GM19467 (cell line): Measurements from ENCODE around the gene ATP13A3.

Experiments used
- ATAC-seq: cut with Tn5 transposase; IDR thresholded peaks from one replicate; pipeline ENCODE4 v1.9.1; 2021; ENCODE audit warnings: mild to moderate bottlenecking, moderate library complexity; ENCODE audit not compliant: unreplicated experiment

ATP13A3 gene

GRCh38 chr3:194446172-194446571, 40.6 kb downstream of the ATP13A3 start:
- ATAC-seq = no peak

- ATAC-seq = no peak
These were observed 42.9 kb downstream of the ATP13A3 start for GRCh38 chr3:194443901-194444300.

GRCh38 chr3:194440756-194441155, 46.0 kb downstream of the ATP13A3 start:
- ATAC-seq = no peak

- no peak for ATAC-seq
These were observed 46.8 kb downstream of the ATP13A3 start for GRCh38 chr3:194439881-194440550.

- ATAC-seq = no peak
These were observed 52.3 kb downstream of the ATP13A3 start for GRCh38 chr3:194434503-194434902.

GRCh38 chr3:194431554-194431953, 55.2 kb downstream of the ATP13A3 start:
- ATAC-seq = no peak

GRCh38 chr3:194425399-194425798, 61.4 kb downstream of the ATP13A3 start:
- ATAC-seq = no peak

GRCh38 chr3:194424953-194425352, 61.8 kb downstream of the ATP13A3 start:
- ATAC-seq = no peak

- ATAC-seq = no peak
These were observed 62.4 kb downstream of the ATP13A3 start for GRCh38 chr3:194424373-194424772.

GRCh38 chr3:194423317-194423716, 63.5 kb downstream of the ATP13A3 start:
- no peak for ATAC-seq

- ATAC-seq = no peak
These were observed 64.6 kb downstream of the ATP13A3 start for GRCh38 chr3:194422188-194422587.

GRCh38 chr3:194418671-194419070, 68.1 kb downstream of the ATP13A3 start:
- no peak for ATAC-seq

- no peak for ATAC-seq
These were observed 79.4 kb downstream of the ATP13A3 start for GRCh38 chr3:194407423-194407822.

- ATAC-seq = no peak
These were observed 81.0 kb downstream of the ATP13A3 start for GRCh38 chr3:194405766-194406165.

- no peak for ATAC-seq
These were observed 82.2 kb downstream of the ATP13A3 start for GRCh38 chr3:194404365-194405140.

GRCh38 chr3:194401868-194402329, 84.9 kb downstream of the ATP13A3 start:
- no peak for ATAC-seq

GRCh38 chr3:194401346-194401745, 85.5 kb downstream of the ATP13A3 start:
- ATAC-seq = no peak

- no peak for ATAC-seq
These were observed 86.9 kb downstream of the ATP13A3 start for GRCh38 chr3:194399874-194400411.

GRCh38 chr3:194399166-194399565, 87.6 kb downstream of the ATP13A3 start, which contains the start of gene GP5:
Gene GP5, minus strand, starts transcription at chr3:194399266. Its CDS starts 984 bp downstream, at chr3:194398282.
- ATAC-seq = no peak

- ATAC-seq = no peak
These were observed 89.0 kb downstream of the ATP13A3 start for GRCh38 chr3:194397757-194398312.
